ENCODE results near the gene SPATA13. TPM values are rescaled to one million over a fixed set of nuclear protein-coding genes. Genes with fewer than 3 reads are reported as not detected.

SPATA13 gene
- 19.5 and 24.1 TPM in 2 replicates for total RNA-seq

GRCh38 chr13:24160458-24161009 lies at the start of gene SPATA13:
Gene SPATA13 (plus strand): TSS chr13:24160720. CDS start chr13:24222930, 62,210 bp downstream.

DNA sequence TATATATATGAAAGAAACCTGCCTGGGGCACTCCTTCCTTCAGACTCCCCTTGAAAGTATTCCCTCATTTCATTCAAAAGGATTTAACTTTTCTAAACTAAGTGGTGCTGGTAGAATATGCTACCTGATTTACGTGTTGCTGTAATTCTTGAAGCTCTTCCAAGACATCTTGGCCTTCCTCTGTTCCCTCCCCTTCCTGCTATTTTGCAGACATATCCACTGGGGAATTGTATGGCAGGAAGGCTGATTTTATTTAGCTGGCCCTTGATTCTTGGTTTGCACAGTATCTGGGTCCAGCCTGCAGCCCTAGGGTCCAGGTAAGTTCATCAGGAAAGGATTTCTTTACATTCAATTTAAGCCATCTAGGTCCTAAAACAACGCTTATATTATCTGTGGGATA lies 148.8 kb downstream of the SPATA13 start, which contains the start of gene C1QTNF9:
C1QTNF9 (plus strand) TSS at position 281 of the 400 bp plus-strand sequence. CDS start 6,424 bp downstream, outside the sequence.

Small RNA genes lying within 50 kb of the gene (small RNA-seq; reads per million reads assigned to genes)
- gene MIR2276 (ENCODE audit: low replicate concordance), result 3.4 reads per million, percentile 81 among the genes with 10 or more reads in this experiment

Other genes starting within 250 kb of the SPATA13 start
- gene C1QTNF9, start 148.9 kb downstream of the SPATA13 start, total RNA-seq, result not detected in 2 replicates

Measured in placental pericyte (primary cell).